T follicular helper cell (primary cell): ENCODE results near the gene ZFP1.
"Not testable (repeated sequence)": the region's sequence is repeated elsewhere in the genome, so short reads cannot be mapped to it uniquely, and the experiment has no call there.

Experiments
- DNase-seq: peaks from one replicate; pipeline ENCODE4 v3.0.0-alpha.2; 2020; ENCODE audit warnings: low read depth

Gene ZFP1

DNA sequence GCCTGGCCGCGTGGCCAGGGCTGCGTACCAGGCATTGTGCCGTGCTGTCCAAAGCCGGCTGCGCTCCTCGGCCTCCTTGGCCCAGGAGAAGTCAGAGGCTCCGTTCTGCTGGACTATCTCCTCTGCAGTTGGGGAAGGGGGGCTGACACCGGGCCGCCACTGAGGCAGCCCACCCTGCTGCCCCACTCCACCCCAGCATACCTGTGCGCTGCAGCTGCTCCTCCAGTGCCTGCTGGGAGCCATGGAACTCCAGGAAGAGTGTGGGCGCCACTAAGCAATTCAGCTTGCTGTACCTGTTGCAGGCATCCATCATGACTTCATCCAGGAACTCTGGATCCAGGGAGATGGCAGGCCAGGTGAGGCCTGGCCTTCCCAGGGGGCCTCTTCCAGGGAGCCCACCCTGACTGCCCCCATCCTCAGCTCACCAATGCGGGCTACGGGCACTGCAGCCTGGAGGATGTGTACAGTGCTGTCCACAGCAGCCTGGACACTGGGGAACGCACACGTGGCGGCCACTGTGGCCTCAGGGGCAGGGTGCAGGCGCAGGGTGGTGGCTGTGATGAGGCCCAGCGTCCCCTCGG lies 34.7 kb upstream of the ZFP1 start:
- no peak for DNase-seq

DNA sequence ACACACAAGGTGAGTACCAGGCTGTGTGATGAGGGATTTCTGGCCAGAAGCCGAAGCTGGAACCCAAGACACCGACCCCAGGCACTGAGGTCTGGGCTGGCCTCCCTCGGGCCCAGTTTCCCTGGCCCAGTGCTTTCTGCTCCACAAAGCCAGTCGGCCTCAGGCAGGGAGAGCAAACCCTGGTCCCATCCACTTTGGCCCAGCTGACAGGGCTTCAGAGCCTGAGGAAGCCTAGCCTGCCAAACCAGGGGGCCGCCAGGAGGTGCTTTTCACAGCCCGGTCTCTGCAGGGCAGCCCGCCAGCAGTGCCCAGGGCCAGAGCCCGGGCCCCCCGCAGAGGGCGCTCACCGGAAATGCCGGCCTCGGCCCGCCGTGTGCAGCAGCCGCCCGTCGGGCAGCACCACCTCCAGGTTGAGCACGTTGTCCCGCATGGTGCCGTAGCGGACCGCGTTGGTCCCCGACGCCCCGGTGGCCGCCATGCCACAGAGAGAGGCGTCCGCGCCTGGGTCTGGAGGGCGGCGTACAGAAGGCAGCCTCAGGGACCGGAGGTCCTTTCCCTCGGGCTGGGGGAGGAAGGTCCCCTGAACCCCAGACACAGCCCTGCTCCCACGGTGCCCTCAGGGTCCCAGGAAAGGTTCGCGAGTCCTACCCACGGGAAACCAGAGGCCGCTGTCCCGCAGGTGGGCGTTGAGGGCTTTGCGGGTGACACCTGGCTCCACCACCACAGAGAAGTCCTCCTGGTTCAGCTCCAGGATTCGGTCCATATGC lies 34.0 kb upstream of the ZFP1 start:
- no peak for DNase-seq

DNA sequence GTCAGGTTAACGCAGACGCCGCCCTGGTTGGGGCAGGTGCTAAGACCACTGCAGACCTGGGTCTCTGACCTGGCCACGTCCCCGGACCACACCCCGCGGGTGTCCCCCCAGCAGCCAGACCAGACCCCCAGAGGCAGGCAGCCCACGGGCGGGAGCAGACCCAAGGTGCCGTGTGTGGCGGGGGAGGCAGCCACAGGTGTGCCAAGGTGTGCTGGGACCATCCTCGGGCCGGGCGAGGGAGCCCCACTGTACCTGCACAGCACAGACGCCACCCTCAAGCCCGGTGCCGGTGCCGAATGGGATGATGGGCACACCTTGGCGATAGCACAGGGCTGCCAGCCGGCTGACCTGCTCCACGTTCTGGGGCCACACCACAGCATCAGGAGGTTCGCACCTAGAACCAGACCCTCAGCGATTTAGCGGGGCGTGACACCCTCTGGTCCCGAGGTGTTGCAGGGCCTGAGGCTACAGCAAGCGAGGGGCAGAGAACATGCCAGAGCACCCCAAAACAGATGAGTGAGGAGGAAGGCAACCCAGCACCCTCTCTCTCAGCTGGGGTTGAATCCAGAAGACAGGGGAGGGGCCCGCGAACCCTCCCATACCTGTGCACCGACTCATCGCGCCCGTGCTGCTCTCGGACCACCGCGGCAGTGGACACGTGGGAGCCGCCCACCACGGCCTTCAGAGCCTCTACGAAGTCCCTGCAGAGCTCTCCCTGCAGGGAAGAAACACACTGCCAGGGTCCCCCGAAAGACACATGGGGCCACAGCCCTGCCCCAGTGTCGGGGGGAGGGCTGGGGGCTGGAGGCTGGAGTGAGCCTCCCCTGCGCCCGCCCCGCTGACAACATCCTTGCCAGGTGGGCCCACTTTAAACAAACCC lies 33.1 kb upstream of the ZFP1 start:
- no peak for DNase-seq

DNA sequence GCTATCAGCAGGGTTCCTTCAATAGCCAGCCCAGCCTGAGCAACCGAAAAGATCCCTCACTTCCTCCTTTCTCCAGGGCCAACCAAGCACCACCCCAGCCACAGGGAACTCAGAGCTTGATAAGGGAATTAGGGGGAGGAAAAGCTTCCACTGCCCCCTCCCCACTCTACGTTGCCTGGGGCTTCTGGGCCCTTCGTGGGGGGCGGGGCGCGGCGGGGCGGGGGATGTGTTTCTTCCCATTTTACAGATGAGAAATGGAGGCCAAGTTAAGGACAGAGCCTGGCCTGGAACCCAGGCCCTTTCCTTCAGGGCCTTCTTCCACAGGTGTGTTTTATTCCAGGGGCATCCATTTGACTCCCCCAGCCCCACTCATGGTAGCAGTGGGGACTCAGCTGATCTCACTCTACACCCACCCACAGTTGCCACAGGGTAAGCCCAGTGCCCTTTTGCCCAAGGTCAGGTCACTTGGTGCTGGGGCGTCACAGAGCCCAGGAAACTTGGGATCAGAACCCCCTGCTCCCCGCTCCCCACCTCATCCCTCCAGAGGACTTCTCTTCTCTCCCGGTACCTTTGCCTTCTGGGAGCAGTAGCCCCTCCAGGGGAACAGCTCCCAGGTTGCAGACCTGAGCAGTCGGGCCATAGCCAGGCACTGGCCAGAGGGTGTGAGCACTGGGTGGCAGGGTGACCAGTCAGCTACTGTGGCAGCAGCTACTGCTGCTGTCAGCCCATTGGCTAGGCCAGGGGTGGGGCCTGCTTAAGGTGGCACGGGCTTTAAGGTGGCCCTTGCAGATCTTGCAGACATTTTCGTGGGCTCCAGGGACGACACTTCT lies 32.0 kb upstream of the ZFP1 start, which contains the start of gene LDHD:
Gene LDHD (minus strand): TSS at position 700 of the 830 bp plus-strand sequence. CDS start 60 bp downstream, at position 640.
- no peak for DNase-seq

DNA sequence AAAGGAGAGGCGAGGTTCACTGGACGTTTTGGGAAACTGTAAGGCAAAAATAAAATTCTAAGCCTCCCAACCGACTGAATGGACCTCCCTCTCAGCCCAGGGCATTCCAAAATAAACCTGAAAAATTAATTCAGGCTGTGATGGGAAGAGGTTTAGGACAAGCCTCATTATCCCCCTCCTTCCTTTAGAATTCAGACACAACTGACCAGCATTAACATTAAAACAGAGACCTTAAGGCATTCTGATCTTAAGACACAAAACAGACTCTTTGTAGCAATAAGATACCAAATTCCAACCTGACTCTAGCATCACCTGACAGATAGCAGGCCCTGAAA lies 31.4 kb upstream of the ZFP1 start:
- DNase-seq: no peak

DNA sequence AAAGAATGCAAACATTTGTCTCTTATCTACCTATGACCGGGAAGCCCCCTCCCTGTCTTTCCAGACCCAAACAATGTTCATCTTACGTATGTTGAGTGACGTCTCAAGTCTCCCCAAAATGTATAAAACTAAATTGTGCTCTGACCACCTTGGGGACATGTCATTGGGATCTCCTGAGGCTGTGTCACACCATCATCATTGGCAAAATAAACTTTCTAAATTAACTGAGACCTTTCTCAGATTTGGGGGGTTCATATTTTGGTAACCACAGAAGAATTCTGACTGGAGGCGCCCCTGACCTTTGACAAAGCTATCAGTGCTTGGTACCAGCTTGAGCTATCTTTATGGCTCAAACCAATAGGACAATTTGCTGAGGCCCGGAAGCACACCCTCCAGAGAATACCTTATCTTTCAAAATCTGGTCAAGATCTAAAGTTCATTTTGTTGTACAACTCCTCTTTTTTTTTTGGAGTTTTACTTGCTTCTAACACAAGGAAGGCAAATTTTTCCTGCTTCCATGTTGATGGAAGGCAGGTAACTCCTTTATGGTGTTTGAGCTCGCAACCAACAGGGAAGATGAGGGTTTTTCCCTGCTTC lies 29.3 kb upstream of the ZFP1 start:
- DNase-seq: no peak

DNA sequence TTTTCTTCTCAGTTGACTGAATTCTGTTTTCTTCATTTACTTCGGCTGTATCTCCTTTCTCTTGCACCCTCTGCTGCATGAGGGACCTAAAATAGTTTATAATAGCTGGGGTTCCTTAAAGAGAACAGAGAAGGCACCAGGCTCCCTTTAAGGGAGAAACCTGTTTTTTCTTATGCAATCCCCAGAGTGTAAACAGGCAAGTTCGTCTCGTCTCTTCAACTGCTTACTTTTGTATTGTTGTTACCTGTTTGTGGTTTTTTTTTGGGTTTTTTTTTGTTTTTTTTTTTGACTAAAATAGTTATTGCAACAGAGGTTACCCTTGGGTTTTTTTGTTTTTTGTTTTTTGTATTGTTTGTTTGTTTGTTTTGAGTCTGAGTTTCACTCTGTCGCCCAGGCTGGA lies 28.1 kb upstream of the ZFP1 start:
- no peak for DNase-seq

DNA sequence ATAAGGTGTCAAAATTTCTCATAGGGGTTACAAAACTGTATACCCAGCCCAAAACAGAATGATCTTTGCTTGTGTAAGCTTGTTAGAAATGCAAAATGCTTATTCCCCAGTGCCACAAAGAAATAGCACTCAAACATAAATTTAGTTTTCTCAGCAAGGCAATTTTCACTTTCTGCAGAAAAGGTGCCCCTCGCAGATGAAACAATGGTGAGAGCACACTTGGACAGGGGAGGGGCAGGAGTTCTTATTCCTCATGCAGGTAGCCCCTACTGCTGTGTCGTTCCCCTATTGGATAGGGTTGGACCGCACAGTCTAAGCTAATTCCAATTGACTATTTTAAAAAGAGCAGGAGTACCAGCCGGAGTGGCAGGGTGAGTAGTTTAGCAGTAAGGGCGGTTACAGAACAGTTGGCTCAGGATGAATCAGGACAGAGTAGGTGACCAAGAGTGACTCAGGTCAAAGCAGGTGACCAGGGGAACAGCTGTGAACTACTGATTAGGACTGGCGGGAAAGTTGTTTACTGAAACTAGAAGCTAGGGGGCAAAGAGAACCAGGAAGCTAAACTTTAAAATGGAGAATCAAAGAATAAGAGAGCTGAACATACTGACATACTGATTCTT lies 26.3 kb upstream of the ZFP1 start:
- no peak for DNase-seq

DNA sequence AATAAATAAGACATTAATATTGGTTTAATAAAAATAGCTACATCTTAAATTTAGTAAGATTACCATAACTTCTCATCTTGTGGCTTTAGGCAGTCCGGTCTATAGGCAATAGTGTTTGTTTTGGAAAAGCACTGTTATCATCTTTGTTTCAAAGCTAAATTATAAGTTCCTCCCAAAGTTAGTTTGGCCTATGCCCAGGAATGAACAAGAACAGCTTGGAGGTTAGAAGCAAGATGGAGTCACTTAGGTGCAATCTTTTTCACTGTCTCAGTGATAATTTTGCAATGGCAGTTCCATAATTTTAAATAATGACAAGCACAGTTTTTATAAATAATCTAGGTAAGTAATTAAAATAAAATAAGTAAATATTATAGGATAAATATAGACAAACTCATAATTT lies 25.7 kb upstream of the ZFP1 start:
- DNase-seq: no peak

DNA sequence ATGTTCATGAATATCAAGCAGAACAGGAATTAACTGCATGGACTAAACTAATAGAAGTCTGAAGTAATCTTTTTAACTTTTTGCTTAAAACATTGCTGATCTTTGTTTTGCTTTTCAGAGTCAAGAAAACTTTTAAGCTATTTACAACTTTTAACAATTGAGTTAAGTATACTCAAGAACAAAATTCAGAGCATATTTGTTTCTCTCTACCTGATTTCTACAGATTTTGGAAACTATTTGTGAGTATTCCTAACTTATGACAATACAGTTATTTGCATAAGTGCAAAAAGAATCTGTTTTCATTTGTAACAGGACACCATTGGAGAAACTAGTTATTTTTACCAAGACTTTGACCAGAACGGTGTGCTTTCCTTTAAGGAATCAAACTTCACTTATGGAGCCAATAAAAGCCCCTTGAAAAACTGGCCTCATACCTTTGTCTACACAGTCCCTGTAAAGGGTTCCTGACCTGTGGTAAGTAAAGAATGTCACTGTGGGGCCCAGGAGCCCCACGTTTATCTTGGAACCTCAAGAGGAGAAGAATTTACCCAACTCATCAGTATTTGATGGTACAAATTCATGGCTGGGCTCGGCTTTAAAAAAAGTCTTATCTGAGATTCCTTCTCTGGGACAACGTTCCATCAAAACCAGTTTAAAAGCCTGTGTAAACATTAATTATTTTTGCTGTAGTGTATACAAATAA lies 20.5 kb upstream of the ZFP1 start:
- no peak for DNase-seq

DNA sequence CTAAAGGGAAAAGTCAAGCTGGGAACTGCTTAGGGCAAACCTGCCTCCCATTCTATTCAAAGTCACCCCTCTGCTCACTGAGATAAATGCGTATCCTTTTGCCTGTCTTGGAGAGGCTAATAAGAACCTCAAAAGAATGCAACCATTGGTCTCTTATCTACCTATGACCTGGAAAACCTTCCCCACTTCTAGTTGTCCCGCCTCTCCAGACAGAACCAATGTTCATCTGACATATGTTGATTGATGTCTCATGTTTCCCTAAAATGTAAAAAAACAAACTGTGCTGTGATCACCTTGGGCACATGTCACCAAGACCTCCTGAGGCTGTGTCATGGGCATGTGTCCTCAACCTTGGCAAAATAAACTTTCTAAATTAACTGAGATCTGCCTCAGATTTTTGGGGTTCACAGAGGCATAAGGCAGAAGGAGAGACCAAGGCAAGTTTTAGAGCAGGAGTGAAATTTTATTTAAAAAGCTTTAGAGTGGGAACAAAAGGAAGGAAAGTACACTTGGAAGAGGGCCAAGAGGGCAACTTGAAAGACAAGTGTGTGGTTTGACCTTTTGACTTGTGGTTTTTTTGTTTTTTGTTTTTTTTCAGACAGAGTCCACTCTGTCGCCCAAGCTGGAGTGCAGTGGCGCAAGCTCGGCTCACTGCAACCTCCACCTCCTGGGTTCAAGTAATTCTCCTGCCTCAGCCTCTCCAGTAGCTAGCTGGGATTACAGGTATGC lies 18.7 kb upstream of the ZFP1 start:
- DNase-seq: not testable (repeated sequence)

DNA sequence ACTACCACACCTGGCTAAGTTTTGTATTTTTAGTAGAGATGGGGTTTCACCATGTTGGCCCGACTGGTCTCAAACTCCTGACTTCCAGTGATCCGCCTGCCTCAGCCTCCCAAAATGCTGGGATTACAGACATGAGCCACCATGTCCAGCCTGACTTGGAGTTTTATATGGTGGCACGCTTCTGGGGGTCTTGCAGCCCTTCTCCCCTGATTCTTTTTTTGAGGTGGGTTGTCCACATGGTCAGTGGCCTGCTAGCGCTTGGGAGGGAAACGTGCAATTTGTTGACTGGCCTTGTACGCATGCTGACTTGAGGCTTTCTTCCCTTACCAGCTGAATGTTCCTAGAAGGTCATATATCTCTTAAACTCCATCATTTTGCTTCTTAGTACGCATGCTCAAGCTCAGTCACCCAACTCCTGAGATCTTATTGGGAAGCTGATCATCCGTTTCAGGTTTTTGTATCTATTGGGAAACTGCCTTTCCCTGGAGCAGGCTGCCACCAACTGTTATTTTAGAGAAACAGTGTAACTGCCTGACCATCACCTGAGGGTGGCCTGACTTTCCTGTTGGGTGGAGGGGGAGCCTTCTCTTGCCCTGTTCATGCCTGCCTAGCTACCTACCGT lies 18.1 kb upstream of the ZFP1 start:
- DNase-seq: no peak

DNA sequence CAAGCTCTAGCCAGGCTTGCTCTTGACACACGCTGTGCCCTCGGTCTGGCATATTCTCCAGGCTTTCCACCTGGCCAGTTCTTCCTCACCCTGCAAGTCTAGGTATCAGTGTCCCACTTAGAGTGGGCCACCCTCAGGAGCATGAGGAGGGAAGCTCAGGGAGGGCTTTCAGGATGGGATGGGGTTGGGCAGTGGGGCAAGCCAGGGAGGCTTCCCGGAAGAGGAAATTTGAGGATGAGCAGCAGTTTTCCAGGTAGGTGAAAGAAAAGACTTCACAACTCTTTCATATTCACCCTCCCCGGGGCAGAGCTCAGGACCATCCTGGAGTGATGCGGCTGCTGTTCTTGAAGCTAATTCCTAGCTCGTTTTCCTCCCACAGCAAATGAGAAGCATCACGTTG lies 17.2 kb upstream of the ZFP1 start:
- DNase-seq: no peak

DNA sequence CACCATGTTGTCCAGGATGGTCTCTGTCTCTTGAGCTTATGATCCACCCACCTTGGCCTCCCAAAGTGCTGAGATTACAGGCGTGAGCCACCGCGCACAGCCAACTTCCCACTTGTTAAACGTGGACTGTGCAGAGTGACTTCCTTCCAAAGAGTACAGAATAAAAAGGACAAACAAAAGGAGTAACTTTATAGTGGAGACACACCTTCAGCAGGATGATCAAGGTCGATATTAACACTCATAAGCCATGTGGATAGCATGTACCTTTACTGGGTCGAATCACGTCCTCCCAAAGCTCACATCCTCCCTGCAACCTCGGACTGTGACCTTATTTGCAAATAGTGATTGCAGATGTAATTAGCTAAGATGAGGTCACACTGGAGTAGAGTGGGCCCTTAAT lies 10.1 kb upstream of the ZFP1 start:
- no peak for DNase-seq

DNA sequence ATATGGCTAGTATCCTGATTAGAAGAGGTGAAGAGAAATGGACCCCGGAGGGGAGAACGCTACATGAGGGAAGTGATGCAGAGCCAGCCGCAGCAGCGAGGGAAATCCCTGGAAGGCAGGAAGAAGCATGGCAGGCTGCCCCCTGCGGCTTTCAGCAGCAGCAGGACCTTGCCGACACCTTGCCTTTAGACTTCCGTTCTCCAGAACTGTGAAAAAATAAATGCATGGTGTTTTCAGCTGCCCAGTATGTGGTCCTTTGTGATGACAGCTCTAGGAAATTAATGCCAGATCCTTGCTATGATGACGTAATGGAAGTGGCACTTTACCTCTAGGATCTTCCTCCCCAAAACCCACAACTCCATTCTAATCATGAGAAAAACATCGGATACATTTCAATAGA lies 9.7 kb upstream of the ZFP1 start:
- no peak for DNase-seq

DNA sequence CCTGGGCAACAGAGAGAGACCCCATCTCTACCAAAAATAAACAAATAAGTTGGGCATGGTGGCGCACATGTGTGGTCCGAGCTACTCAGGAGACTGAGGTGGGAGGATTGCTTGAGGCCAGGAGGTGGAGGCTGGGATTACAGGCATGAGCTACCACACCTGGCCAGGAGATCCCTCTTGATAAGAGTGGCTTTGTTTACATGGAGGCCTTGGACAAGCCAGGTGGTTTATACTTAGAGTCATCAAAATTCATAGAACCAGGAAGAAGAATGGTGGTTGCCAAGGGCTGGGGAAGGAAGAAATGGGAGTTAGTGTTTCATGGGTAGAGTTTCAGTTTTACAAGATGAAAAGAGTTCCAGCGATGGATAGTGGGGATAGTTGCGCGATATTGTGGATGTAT lies 8.8 kb upstream of the ZFP1 start:
- no peak for DNase-seq

DNA sequence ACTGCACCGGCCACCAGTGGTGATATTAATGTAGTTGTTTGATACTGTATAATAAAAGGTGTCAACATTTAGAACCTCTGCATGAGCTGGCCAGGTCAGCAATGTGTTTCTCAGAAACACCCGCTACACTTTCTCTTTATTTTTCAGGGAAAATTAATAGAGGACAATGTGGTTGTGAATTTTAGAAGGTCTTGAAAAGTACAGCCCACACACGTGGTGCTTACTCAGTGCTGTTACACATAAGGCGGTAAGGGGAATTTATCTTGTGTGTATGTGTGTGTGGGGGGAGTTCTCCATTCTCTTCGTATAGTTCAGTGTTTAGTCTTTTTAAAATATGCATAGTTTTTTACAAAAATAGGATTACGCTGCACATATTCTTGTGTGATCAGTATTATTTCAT lies 4.4 kb upstream of the ZFP1 start:
- no peak for DNase-seq

DNA sequence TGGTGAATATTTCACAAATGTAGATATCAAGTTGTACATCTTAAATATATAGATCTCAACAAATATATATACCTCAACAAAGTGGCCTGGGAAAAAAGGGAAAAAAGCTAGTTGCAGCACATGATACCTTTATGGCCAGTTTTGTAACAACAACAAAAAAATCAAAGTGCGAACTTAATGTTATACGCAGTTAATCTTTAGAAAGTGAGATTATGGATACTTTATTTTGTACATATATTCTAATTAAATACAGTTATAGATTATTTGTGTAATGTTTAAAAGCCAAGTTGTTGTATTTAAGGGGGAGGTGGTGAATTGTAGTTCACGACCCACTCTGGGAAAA lies 385 bp upstream of the ZFP1 start:
- DNase-seq: no peak

DNA sequence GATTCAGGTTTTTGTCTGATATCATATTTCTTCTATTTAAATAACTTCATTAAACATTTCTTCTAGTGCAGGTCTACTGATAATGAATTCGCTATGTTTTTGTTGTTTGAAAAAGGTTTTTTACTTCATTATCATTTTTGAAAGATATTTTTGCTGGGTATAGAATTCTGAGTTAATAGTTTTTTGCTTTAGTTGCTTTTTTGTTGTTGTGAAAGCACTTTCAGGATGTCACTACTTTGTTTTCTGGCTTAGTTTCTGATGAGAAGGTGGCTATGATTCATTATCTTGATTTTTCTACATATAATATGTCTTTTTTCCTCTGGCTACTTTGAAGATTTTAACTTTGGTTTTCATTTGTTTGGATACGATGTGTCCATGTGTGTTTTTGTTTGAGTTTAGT lies 3.5 kb downstream of the ZFP1 start:
- no peak for DNase-seq

DNA sequence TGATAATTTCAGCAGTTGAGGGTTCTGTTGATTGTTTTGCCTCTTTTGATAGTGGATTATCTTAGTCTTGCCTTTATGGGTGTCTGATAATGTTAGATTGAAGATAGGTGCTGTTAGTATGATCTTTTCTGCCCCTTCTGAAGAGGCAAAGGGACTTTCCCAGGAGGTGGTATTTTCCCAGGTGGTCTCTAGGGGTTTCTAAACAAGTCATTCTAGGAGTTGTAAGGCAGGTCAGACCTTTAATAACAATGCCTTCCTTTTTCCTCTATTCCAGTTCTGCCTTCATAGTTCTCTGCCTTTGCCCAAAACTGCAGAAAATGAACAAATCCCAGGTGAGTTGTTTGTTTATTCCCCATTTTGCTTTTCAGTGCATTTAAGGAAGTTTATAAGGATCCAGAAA lies 4.3 kb downstream of the ZFP1 start:
- no peak for DNase-seq
